CD4-positive, alpha-beta T cell treated with Interferon gamma for 1 hour (primary cell): ENCODE data around the gene VEZT.
"Not testable (repeated sequence)": the region's sequence is repeated elsewhere in the genome, so short reads cannot be mapped to it uniquely, and the experiment has no call there.

Source experiments
- DNase-seq: peaks from one replicate; pipeline ENCODE4 v3.0.0-alpha.2; 2020

Gene VEZT

DNA sequence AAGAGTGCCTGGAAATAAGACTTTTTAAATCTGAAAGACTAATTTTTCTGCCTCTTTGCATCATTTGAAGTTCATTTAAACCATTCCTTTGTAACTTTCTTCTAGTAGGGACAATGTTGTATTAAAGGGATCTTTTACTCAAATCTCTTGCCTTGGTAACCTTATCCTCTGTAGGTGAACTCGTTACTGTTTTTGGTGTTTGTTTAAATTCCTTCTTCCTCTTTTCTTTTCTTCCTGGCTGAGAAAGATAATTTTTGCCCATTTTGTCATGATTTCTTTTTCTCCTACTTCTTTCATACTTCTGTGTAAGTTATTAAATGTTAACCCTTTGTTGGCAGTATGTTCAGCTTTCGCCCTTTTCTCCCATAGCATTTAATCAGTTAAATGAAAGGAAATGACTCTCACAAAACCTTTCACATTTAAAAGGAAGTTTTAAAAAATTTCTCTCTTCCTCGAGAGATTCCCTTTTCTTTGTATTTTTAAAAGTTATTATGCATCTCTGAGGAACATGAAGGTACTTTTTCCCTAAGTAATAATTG, 10.3 kb downstream of the VEZT start:
- no peak for DNase-seq

DNA sequence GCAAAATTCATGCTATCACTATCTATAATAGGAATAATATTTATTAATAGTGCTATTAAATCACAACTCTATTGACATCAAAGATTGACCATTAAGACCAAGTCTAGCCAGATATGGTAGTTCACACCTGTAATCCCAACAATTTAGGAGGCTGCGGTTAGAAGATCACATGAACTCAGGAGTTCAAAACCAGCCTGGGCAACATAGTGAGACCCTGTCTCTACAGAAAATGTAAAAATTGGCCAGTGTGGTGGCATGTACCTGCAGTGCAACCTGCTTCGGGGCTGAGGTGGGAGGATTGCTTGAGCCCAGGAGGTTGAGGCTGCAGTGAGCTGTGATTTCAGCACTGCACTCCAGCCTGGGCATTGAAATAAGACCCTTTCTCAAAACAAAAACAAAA, 11.0 kb downstream of the VEZT start:
- DNase-seq = no peak

DNA sequence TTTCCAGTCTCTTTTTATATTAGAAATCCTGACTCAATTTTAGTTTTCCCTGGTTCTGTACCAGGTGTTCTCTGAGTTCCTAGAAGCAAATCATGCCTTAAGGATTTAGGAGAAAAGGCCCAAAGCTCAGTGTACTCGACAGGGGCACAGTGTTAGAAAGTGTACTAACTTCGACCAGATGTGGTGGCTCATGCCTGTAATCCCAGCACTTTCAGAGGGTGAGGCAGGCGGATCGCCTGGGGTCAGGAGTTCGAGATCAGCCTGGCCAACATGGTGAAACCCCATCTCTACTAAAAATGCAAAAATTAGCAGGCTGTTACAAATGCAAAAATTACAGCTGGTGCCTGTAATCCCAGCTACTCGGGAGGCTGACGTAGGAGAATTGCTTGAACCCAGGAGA, 12.0 kb downstream of the VEZT start:
- DNase-seq = no peak

DNA sequence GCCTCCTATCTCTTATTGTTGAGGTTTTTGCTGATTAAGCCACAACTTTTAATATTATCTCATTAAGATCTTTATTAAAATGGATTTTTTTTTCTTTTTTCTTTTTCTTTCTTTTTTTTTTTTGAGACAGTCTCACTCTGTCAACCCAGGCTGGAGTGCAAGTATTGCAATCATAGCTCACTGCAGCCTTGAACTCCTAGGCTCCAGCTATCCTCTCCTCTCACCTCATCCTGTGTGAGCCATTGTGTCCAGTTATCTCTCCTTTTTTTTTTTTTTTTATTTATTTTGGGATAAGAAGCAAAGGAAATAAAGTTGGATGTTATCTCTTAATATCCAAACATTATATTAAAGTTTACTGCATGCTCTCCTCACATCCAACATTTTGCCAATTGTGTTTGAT, 12.7 kb downstream of the VEZT start:
- no peak for DNase-seq

DNA sequence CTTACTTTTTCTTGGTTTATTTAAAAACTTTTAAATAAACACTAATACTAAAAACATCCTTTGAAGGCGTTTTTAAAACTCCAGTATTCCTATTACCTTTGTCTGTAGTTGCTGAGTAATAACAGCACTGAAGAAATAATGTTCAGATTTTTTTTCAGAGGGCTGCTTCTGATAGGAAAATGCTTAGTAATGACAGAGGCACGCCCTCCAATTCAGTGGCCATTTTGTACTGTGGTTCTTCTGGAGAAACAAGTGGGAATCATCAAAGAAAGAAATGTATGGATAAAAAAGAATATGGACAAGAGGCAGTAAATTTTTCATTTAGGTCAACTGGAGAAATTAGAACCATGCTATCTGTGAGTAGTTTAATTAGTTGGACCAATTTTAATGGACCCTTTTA, 13.6 kb downstream of the VEZT start:
- no peak for DNase-seq

DNA sequence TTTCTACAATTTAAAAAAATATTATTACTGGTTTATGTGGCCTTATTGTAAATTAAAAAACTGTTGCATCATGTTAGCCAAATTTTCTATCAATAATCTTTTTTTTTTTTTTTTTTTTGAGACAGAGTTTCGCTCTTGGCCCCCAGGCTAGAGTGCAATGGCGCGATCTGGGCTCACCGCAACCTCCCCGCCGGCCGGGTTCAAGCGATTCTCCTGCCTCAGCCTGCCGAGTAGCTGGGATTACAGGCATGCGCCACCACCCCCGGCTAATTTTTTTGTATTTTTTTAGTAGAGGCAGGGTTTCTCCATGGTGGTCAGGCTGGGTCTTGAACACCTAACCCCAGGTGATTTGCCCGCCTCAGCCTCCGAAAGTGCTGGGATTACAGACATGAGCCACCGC, 16.6 kb downstream of the VEZT start:
- DNase-seq = not testable (repeated sequence)

- not testable (repeated sequence) for DNase-seq
Measured at GRCh38 chr12:95235621-95236020, 18.0 kb downstream of the VEZT start.

- no peak for DNase-seq
Measured at GRCh38 chr12:95237315-95237714, 19.7 kb downstream of the VEZT start.

- no peak for DNase-seq
Measured at GRCh38 chr12:95238150-95238549, 20.5 kb downstream of the VEZT start.

GRCh38 chr12:95239216-95239615, 21.6 kb downstream of the VEZT start:
- no peak for DNase-seq

DNA sequence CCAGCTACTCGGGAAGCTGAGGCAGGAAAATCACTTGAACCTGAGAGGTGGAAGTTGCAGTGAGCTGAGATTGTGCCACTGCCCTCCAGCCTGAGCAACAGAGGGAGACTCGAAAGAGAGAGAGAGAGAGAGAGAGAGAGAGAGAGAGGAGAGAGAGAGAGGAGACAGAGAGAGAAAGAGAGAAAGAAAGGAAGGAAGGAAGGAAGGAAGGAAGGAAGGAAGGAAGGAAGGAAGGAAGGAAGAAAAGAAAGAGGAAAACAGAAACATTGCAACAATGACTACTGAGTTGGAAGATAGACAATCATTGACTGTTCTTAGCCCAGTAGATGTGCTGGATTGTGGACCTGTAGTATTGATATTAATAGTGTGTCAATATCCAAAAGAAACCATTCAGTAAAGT, 22.2 kb downstream of the VEZT start:
- DNase-seq = not testable (repeated sequence)

DNA sequence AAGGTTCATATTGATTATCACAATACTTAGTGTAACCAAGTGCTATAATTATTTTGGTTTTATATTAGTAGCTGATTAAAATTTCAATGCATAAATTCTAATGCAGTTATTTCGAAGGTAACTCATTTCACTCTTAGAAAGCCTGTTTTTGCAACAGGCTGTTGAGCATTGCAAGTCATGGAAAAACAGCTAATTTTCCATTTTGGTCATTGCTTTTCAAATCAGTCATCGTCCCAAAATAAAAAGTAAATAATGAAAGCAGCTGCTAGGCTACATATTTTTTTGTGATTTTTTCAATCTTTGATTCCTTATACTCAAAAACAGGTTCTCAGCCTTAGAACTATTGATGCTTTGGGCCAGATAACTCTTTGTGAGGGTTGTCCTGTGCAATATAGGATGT, 22.9 kb downstream of the VEZT start:
- no peak for DNase-seq

- DNase-seq = not testable (repeated sequence)
Measured at GRCh38 chr12:95241138-95241537, 23.5 kb downstream of the VEZT start.

GRCh38 chr12:95241761-95242506, 24.3 kb downstream of the VEZT start:
- DNase-seq = no peak

DNA sequence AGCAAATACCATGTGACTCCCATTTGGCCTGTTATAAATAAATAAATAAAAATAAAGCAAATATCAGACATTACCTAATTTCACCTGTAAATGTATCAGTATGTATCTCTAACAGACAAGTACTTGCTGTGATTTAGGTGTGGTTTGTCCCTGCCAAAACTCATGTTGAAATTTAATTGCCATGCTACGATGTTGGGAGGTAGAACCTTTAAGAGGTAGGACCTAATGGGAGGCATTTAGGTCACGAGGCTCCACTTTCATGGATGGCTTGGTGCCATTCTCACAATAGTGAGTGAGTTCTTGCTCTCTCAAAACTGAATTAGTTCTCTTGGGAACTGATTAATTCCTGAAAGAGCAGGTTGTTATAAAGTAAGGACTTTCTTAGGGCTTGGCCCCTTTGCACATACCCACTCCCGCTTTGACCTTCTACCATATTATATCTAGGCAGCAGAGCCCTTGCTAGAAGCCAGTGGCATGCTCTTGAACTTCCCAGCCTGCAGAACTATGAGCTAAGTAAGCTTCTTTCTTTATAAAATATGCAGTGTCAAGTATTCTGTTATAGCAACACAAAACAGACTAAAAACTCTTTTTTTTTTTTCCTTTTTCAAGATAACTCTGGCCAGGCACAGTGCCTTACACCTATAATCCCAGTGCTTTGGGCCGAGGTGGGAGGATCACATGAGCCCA, 26.0 kb downstream of the VEZT start:
- DNase-seq = no peak

DNA sequence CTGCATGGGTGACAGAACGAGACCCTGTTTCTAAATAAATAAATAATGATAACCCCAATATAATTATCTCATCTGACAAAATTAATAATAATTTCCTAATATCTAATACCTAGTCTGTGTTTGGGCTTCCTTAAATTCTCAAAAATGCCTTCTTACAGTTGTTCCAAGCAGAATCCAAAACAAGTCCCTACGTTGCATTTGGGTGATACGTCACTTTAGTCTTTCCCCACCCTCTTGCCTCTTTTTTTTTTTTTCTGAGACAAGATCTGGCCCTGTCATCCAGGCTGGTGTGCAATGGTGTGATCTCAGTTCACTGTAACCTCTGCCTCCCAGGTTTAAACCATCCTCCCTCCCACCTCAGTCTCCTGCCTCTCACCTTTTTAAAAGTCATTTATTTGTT, 26.7 kb downstream of the VEZT start:
- no peak for DNase-seq

- no peak for DNase-seq
Measured at GRCh38 chr12:95248095-95248494, 30.5 kb downstream of the VEZT start.

- DNase-seq = no peak
Measured at GRCh38 chr12:95248604-95249360, 31.2 kb downstream of the VEZT start.

- no peak for DNase-seq
Measured at GRCh38 chr12:95253386-95253785, 35.8 kb downstream of the VEZT start.

- no peak for DNase-seq
Measured at GRCh38 chr12:95257541-95257940, 39.9 kb downstream of the VEZT start.

GRCh38 chr12:95258151-95258550, 40.5 kb downstream of the VEZT start:
- no peak for DNase-seq

DNA sequence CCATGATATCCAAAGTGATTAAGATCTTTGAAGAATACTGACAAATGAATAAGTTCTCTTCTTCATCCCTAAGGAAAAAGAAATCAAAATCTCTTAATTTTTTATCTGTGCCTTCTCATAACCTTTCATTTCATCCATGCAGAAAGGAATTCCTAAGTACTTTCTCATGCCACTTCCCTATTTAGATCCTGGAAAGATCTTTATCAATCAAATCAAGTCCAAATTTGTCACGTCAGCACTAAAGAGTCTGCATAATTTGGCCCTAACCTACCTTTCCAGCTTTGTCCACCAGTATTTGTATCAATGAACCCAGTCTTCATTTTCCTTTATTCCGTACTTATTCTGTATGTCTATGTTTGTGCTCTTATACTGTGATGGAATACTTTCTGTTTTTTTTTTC, 41.2 kb downstream of the VEZT start:
- DNase-seq = no peak

- no peak for DNase-seq
Measured at GRCh38 chr12:95259368-95259767, 41.8 kb downstream of the VEZT start.

- DNase-seq = no peak
Measured at GRCh38 chr12:95261109-95261508, 43.5 kb downstream of the VEZT start.
